Gastroesophageal sphincter (tissue), 3 donors: Measurements from ENCODE around the gene ADGRL2.

ENCODE experiments used
- EP300 ChIP-seq: sonication (generic); formaldehyde crosslinking; IDR thresholded peaks from one replicate; pipeline ENCODE4 v1.6.1; 2017; ENCODE audit warnings: antibody characterized with exemption, mild to moderate bottlenecking
- POLR2A ChIP-seq, 2 donors: fragments of 450-650 bp; IDR thresholded peaks; one replicate each; pipeline ENCODE4 v1.6.1; 2017; ENCODE audit warnings: antibody characterized with exemption in 2 of 2, mild to moderate bottlenecking in 2 of 2, moderate library complexity in 1 of 2
- TF ChIP-seq, protein P1 (sequence below), 4 experiments: fragments of 200-600 bp in 2 of 4; fragments of 450-650 bp in 2 of 4; sonication (generic) in 1 of 4; IDR thresholded peaks; one replicate each; pipeline ENCODE4 v1.5.1; 2017 to 2019; ENCODE audit warnings: antibody characterized with exemption in 4 of 4, mild to moderate bottlenecking in 2 of 4, moderate library complexity in 2 of 4

DNA sequence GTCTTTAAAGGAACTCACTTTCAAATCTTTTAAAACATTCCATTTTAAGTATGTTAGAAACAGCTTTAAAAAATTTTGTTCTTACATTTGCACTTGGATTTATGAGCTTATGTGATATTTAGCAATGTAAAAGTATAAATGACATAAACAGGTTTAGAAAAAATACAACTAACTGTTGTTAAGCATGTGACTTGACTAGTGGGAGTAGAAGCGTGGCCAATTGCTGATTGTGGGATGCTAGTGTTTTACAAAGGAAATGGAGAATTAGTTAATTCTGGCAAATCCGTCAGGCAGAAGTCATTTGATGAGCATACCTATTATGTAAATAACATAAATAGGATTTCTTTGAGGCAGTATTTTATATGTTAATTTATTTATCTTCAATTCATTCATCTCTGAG, 175.8 kb downstream of the ADGRL2 start:
- TF ChIP-seq EP300 (no peak), POLR2A (IDR thresholded peaks at IDR 0.05) (no peak)
- TF ChIP-seq, protein P1, sequence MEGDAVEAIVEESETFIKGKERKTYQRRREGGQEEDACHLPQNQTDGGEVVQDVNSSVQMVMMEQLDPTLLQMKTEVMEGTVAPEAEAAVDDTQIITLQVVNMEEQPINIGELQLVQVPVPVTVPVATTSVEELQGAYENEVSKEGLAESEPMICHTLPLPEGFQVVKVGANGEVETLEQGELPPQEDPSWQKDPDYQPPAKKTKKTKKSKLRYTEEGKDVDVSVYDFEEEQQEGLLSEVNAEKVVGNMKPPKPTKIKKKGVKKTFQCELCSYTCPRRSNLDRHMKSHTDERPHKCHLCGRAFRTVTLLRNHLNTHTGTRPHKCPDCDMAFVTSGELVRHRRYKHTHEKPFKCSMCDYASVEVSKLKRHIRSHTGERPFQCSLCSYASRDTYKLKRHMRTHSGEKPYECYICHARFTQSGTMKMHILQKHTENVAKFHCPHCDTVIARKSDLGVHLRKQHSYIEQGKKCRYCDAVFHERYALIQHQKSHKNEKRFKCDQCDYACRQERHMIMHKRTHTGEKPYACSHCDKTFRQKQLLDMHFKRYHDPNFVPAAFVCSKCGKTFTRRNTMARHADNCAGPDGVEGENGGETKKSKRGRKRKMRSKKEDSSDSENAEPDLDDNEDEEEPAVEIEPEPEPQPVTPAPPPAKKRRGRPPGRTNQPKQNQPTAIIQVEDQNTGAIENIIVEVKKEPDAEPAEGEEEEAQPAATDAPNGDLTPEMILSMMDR (IDR thresholded peaks at IDR 0.05) = no peak
